Natural killer cell (primary cell): ENCODE measurements around the gene WFS1. TPM values are rescaled to one million over a fixed set of nuclear protein-coding genes. Genes with fewer than 3 reads are reported as not detected.
A peak's percentile ranks its signal among the peaks of the same experiment; 100 is the strongest.

Experiments used
- ATAC-seq, 3 donors: fragments of 150-1000 bp in 2 of 3; fragments of 200-7000 bp in 1 of 3; cut with Tn5 transposase; 1 replicate in 1 of 3; 2 replicates in 2 of 3; pipeline ENCODE4 v1.10.0; 2021; ENCODE audit warnings: mild to moderate bottlenecking in 2 of 3, moderate library complexity in 2 of 3
- DNase-seq, 2 donors: peaks; one replicate each; pipeline versions ENCODE4 v3.0.0 to v3.0.0-alpha.2; 2013 to 2021; ENCODE audit warnings: mixed read lengths in 1 of 2
- H3K27ac ChIP-seq: one replicate; pipeline ENCODE4 v1.5.1; 2013; ENCODE audit warnings: mild to moderate bottlenecking, low read length
- H3K27me3 ChIP-seq: one replicate; pipeline ENCODE4 v1.6.1; 2013; ENCODE audit warnings: low read length; ENCODE audit not compliant: control insufficient read depth, insufficient read depth
- H3K36me3 ChIP-seq: one replicate; pipeline ENCODE4 v1.6.1; 2013; ENCODE audit warnings: low read length; ENCODE audit not compliant: control insufficient read depth, insufficient read depth
- H3K4me1 ChIP-seq: one replicate; pipeline ENCODE4 v1.6.1; 2013; ENCODE audit warnings: low read length; ENCODE audit not compliant: control insufficient read depth, insufficient read depth
- H3K4me3 ChIP-seq: one replicate; pipeline ENCODE4 v1.5.1; 2013; ENCODE audit warnings: low read length
- H3K9me3 ChIP-seq: one replicate; pipeline ENCODE4 v1.6.1; 2013; ENCODE audit warnings: low read length; ENCODE audit not compliant: control insufficient read depth, insufficient read depth
- H3K27ac Mint-ChIP-seq, 2 donors: one replicate each; pipeline ENCODE4 v1.8.0; 2022; ENCODE audit warnings: mild to moderate bottlenecking in 2 of 2, mixed read lengths in 2 of 2, moderate library complexity in 1 of 2
- H3K27me3 Mint-ChIP-seq, 2 donors: one replicate each; pipeline ENCODE4 v1.8.0; 2022; ENCODE audit warnings: low read depth in 2 of 2, mixed read lengths in 2 of 2
- H3K36me3 Mint-ChIP-seq: one replicate; pipeline ENCODE4 v1.8.0; 2022; ENCODE audit warnings: mixed read lengths
- H3K4me1 Mint-ChIP-seq, 2 donors: one replicate each; pipeline ENCODE4 v1.8.0; 2022; ENCODE audit warnings: mixed read lengths in 2 of 2
- H3K4me3 Mint-ChIP-seq: one replicate; pipeline ENCODE4 v1.8.0; 2022; ENCODE audit warnings: mild to moderate bottlenecking, moderate library complexity, mixed read lengths
- H3K9me3 Mint-ChIP-seq, 2 donors: one replicate each; pipeline ENCODE4 v1.8.0; 2022; ENCODE audit warnings: mixed read lengths in 2 of 2
- CTCF ChIP-seq: fragments of 200-600 bp; IDR thresholded peaks from one replicate; pipeline ENCODE4 v1.8.0; 2022; ENCODE audit warnings: antibody characterized with exemption
- WGBS: methylation state at CpG from one replicate; pipeline ENCODE4 v1.1.7; 2013; ENCODE audit warnings: missing lambda C conversion rate; ENCODE audit not compliant: insufficient coverage; 5-methylcytosine and 5-hydroxymethylcytosine counted together
- intact Hi-C: fragments of 100-400 bp; cut with micrococcal nuclease; formaldehyde crosslinking; loops from one replicate; pipeline ENCODE4 v1.14.2; 2022
- total RNA-seq, 4 donors: library from RNA; stranded (reverse); fragments of 120-200 nt in 1 of 4; gene quantifications; one replicate each; pipeline versions ENCODE4 v1.2.3 to v1.2.4, GENCODE V29; 2013 to 2022

The WFS1 gene
- total RNA-seq, 3 donors from 2014 or later (not counting 1 experiment from before 2014, with no cell fraction given) = 3.0 to 5.6 (median 3.5) TPM

GRCh38 chr4:6327220-6327917, 57.7 kb downstream of the WFS1 start:
- WGBS = 17% methylated on average over 21 of the region's 21 CpGs
- Mint-ChIP-seq H3K36me3 (no peaks in the 10 kb centered on the region), H3K4me3 (no peak overlapping the region), H3K27ac (no peak overlapping the region), H3K9me3 (no peaks in the 10 kb centered on the region), H3K27me3 (peaks cover 25 to 36% of the 10 kb centered on the region in 2 donors), H3K4me1 (peaks cover 6 to 13% of the 10 kb centered on the region in 2 donors)
- H3K4me3 ChIP-seq = no peak overlapping the region
- peak; percentile 72 to 90 (median 87) for ATAC-seq
- H3K4me1 ChIP-seq = no peaks in the 10 kb centered on the region
- intact Hi-C loops = loop anchor here (1.0 kb wide), 2 partner anchors 77 to 328 kb away; no protein-coding TSS in a partner anchor
- H3K9me3 ChIP-seq = peaks cover 3% of the 10 kb centered on the region
- no peaks in the 10 kb centered on the region for H3K36me3 ChIP-seq
- H3K27me3 ChIP-seq = no peaks in the 10 kb centered on the region
- DNase-seq = peak; percentile 77 to 86
- peak; percentile 97 for TF ChIP-seq CTCF
- H3K27ac ChIP-seq = no peak overlapping the region

GRCh38 chr4:6328526-6328925, 58.9 kb downstream of the WFS1 start:
- H3K4me3 ChIP-seq = no peak overlapping the region
- H3K27me3 ChIP-seq = no peaks in the 10 kb centered on the region
- WGBS = 68% methylated on average over 8 of the region's 8 CpGs
- ATAC-seq = no peak
- no peaks in the 10 kb centered on the region for H3K4me1 ChIP-seq
- H3K9me3 Mint-ChIP-seq = no peaks in the 10 kb centered on the region
- H3K4me1 Mint-ChIP-seq = peaks cover 6 to 13% of the 10 kb centered on the region in 2 donors
- no peak for DNase-seq
- H3K36me3 Mint-ChIP-seq = no peaks in the 10 kb centered on the region
- peaks cover 25 to 29% of the 10 kb centered on the region in 2 donors for H3K27me3 Mint-ChIP-seq
- no peak overlapping the region for H3K27ac Mint-ChIP-seq
- H3K27ac ChIP-seq = no peak overlapping the region
- TF ChIP-seq CTCF = no peak
- H3K36me3 ChIP-seq = no peaks in the 10 kb centered on the region
- H3K4me3 Mint-ChIP-seq = no peak overlapping the region
- H3K9me3 ChIP-seq = peaks cover 3% of the 10 kb centered on the region
- intact Hi-C loops = no loop called here

GRCh38 chr4:6329478-6330383, 60.1 kb downstream of the WFS1 start:
- H3K36me3 ChIP-seq = no peaks in the 10 kb centered on the region
- peaks cover 20 to 23% of the 10 kb centered on the region in 2 donors for H3K27me3 Mint-ChIP-seq
- no peaks in the 10 kb centered on the region for H3K4me1 ChIP-seq
- no peaks in the 10 kb centered on the region for H3K9me3 Mint-ChIP-seq
- no peak overlapping the region for H3K4me3 ChIP-seq
- peaks cover 9% of the 10 kb centered on the region for H3K9me3 ChIP-seq
- H3K27ac ChIP-seq = no peak overlapping the region
- no peak overlapping the region for H3K4me3 Mint-ChIP-seq
- intact Hi-C loops = no loop called here
- H3K27me3 ChIP-seq = no peaks in the 10 kb centered on the region
- 78% methylated on average over 28 of the region's 28 CpGs for WGBS
- DNase-seq = no peak
- peaks cover 6 to 9% of the 10 kb centered on the region in 2 donors for H3K4me1 Mint-ChIP-seq
- H3K27ac Mint-ChIP-seq = no peak overlapping the region
- ATAC-seq = no peak
- TF ChIP-seq CTCF = no peak
- no peaks in the 10 kb centered on the region for H3K36me3 Mint-ChIP-seq
